ENCODE results near the gene BTNL3. TPM values are rescaled to one million over a fixed set of nuclear protein-coding genes. Genes with fewer than 3 reads are reported as not detected.

BTNL3 gene
- total and polyA plus RNA-seq, 2 experiments from 2014 or later, result 21.2 to 31.3 TPM

- Histone ChIP-seq H3K4me1 (ENCODE audit: insufficient read depth) (no peaks in the 10 kb centered on the region), H3K4me3 (no peak overlapping the region), H2AFZ (no peak overlapping the region), H3K27ac (peak overlapping the region; percentile 63), H3K79me2 (no peaks in the 10 kb centered on the region), H4K20me1 (ENCODE audit: insufficient read depth, poor library complexity, severe bottlenecking) (no peaks in the 10 kb centered on the region), H3K9me2 (replicated peaks; ENCODE audit: insufficient read depth) (no peaks in the 10 kb centered on the region), H3K9me3 (ENCODE audit: low read depth) (no peaks in the 10 kb centered on the region), H3K4me2 (no peak overlapping the region), H3K27me3 (no peaks in the 10 kb centered on the region), H3K36me3 (replicated peaks; ENCODE audit: insufficient read depth, low read depth) (no peaks in the 10 kb centered on the region)
- no peak for TF ChIP-seq CTCF (IDR thresholded peaks at IDR 0.05; ENCODE audit: poor library complexity)
- no peak for TF ChIP-seq EZH2phosphoT487 (IDR thresholded peaks at IDR 0.05; ENCODE audit: low read depth, severe bottlenecking, unreplicated experiment)
- no peak for TF ChIP-seq EZH2 (IDR thresholded peaks at IDR 0.05; ENCODE audit: borderline replicate concordance)
- no peak for DNase-seq (ENCODE audit: low spot score)
- WGBS (ENCODE audit: low lambda C conversion rate, missing lambda C conversion rate), result 50% methylated on average over 1 of the region's 1 CpG
Observed at GRCh38 chr5:180977852-180978251, 10.8 kb upstream of the BTNL3 start.

- no peak for TF ChIP-seq EZH2 (IDR thresholded peaks at IDR 0.05; ENCODE audit: borderline replicate concordance)
- TF ChIP-seq EZH2phosphoT487 (IDR thresholded peaks at IDR 0.05; ENCODE audit: low read depth, severe bottlenecking, unreplicated experiment), result no peak
- no peak for TF ChIP-seq CTCF (IDR thresholded peaks at IDR 0.05; ENCODE audit: poor library complexity)
- no peak overlapping the region for H2AFZ ChIP-seq
- H3K27ac ChIP-seq, result no peak overlapping the region
- H4K20me1 ChIP-seq (ENCODE audit: insufficient read depth, poor library complexity, severe bottlenecking), result no peaks in the 10 kb centered on the region
- no peaks in the 10 kb centered on the region for H3K27me3 ChIP-seq
- H3K9me2 ChIP-seq (replicated peaks; ENCODE audit: insufficient read depth), result no peaks in the 10 kb centered on the region
- H3K4me1 ChIP-seq (ENCODE audit: insufficient read depth), result no peaks in the 10 kb centered on the region
- H3K4me2 ChIP-seq, result no peak overlapping the region
- whole genome bisulfite sequencing (ENCODE audit: low lambda C conversion rate, missing lambda C conversion rate), result 77% methylated on average over 10 of the region's 23 CpGs
- no peak overlapping the region for H3K4me3 ChIP-seq
- no peaks in the 10 kb centered on the region for H3K36me3 ChIP-seq (replicated peaks; ENCODE audit: insufficient read depth, low read depth)
- H3K9me3 ChIP-seq (ENCODE audit: low read depth), result no peaks in the 10 kb centered on the region
- DNase-seq (ENCODE audit: low spot score), result no peak
- H3K79me2 ChIP-seq, result no peaks in the 10 kb centered on the region
Observed at GRCh38 chr5:180982008-180982741, 6.5 kb upstream of the BTNL3 start.

DNA sequence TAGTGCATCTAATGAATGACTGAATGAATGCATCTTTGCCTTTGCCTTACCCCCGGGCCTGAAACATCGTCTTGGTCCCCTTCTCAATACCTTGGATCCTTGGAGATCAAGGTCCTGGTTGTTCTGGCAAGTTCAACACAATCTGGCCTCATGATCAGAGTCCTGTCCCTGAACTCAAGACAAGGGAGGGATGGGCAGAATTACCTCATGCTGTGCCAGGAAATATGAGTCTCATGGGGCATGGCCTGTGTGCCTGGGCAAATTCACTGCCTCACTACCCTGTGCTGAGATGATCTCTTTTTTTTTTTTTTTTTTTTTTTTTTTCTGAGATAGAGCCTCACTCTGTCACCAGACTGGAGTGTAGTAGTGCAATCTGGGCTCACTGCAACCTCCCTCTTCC, 630 bp upstream of the BTNL3 start:
- no peaks in the 10 kb centered on the region for H3K4me1 ChIP-seq (ENCODE audit: insufficient read depth)
- no peaks in the 10 kb centered on the region for H3K79me2 ChIP-seq
- H2AFZ ChIP-seq, result no peak overlapping the region
- H3K9me3 ChIP-seq (ENCODE audit: low read depth), result no peaks in the 10 kb centered on the region
- no peak overlapping the region for H3K4me2 ChIP-seq
- H4K20me1 ChIP-seq (ENCODE audit: insufficient read depth, poor library complexity, severe bottlenecking), result no peaks in the 10 kb centered on the region
- H3K36me3 ChIP-seq (replicated peaks; ENCODE audit: insufficient read depth, low read depth), result no peaks in the 10 kb centered on the region
- no peaks in the 10 kb centered on the region for H3K9me2 ChIP-seq (replicated peaks; ENCODE audit: insufficient read depth)
- no peak overlapping the region for H3K27ac ChIP-seq
- no peak for TF ChIP-seq CTCF (IDR thresholded peaks at IDR 0.05; ENCODE audit: poor library complexity)
- no peak for TF ChIP-seq EZH2 (IDR thresholded peaks at IDR 0.05; ENCODE audit: borderline replicate concordance)
- TF ChIP-seq EZH2phosphoT487 (IDR thresholded peaks at IDR 0.05; ENCODE audit: low read depth, severe bottlenecking, unreplicated experiment), result no peak
- H3K4me3 ChIP-seq, result no peak overlapping the region
- WGBS (ENCODE audit: low lambda C conversion rate, missing lambda C conversion rate), result 88% methylated on average over 2 of the region's 2 CpGs
- DNase-seq (ENCODE audit: low spot score), result no peak
- H3K27me3 ChIP-seq, result no peaks in the 10 kb centered on the region
